IMR-90 (cell line): ENCODE results near the gene AKAP7. TPM values are rescaled to one million over a fixed set of nuclear protein-coding genes. Genes with fewer than 3 reads are reported as not detected.

Experiments used
- ATAC-seq: fragments of 200-7000 bp; cut with Tn5 transposase; 2 replicates; pipeline ENCODE4 v1.9.1; 2020; ENCODE audit warnings: low read depth, mild to moderate bottlenecking, moderate library complexity
- BruUV-seq: library from RNA; stranded (reverse); fragments of 400-500 nt; replicated peaks from 2 replicates; lab custom pipeline; 2021; lab: Mats Ljungman, UMichigan
- CTCF ChIA-PET: fragments of 300-600 bp; formaldehyde crosslinking; extraction: SDS; loops from one replicate; lab custom pipeline; 2021; ENCODE audit warnings: antibody characterized with exemption; lab: Yijun Ruan, JAX
- POLR2A ChIA-PET: fragments of 300-600 bp; sonication (Branson Sonifier 250); formaldehyde crosslinking; loops from one replicate; lab custom pipeline; 2022; ENCODE audit warnings: antibody characterized with exemption; ENCODE audit not compliant: unreplicated experiment; lab: Charles Lee
- DNase-seq: peaks from one replicate; pipeline ENCODE4 v3.0.0; 2013
- H2AFZ ChIP-seq: replicated peaks from 2 replicates; pipeline ENCODE3; 2013; ENCODE audit warnings: low read length, mild to moderate bottlenecking; ENCODE audit not compliant: poor library complexity
- H2AK5ac ChIP-seq: 2 replicates; pipeline ENCODE4 v1.6.1; 2013; ENCODE audit warnings: low read depth, low read length, inconsistent platforms
- H2AK9ac ChIP-seq: replicated peaks from 2 replicates; pipeline ENCODE3; 2013; ENCODE audit warnings: mild to moderate bottlenecking, low read depth, low read length, moderate library complexity; ENCODE audit not compliant: poor library complexity
- H2BK120ac ChIP-seq: 2 replicates; pipeline ENCODE4 v1.6.1; 2013; ENCODE audit warnings: low read depth, low read length, inconsistent platforms
- H2BK15ac ChIP-seq: 3 replicates; pipeline ENCODE4 v1.6.1; 2013; ENCODE audit warnings: low read depth, low read length, inconsistent platforms
- H2BK20ac ChIP-seq: 2 replicates; pipeline ENCODE4 v1.6.1; 2013; ENCODE audit warnings: low read depth, mild to moderate bottlenecking, inconsistent platforms, low read length, moderate library complexity
- H2BK5ac ChIP-seq: 2 replicates; pipeline ENCODE4 v1.6.1; 2013; ENCODE audit warnings: mild to moderate bottlenecking, low read depth, low read length, inconsistent platforms; ENCODE audit not compliant: poor library complexity, severe bottlenecking
- H3K14ac ChIP-seq: replicated peaks from 2 replicates; pipeline ENCODE4 v1.6.1; 2013; ENCODE audit warnings: low read depth, low read length, inconsistent platforms
- H3K18ac ChIP-seq: 2 replicates; pipeline ENCODE4 v1.6.1; 2013; ENCODE audit warnings: low read depth, low read length, control low read depth
- H3K23ac ChIP-seq: 2 replicates; pipeline ENCODE4 v1.6.1; 2013; ENCODE audit warnings: low read depth, low read length, inconsistent platforms
- H3K27ac ChIP-seq: 2 replicates; pipeline ENCODE4 v1.5.1; 2013; ENCODE audit warnings: mild to moderate bottlenecking, control low read depth, low read length; ENCODE audit not compliant: insufficient read depth
- H3K27me3 ChIP-seq: 2 replicates; pipeline ENCODE4 v1.6.1; 2013; ENCODE audit warnings: low read length; ENCODE audit not compliant: control insufficient read depth, insufficient read depth
- H3K36me3 ChIP-seq: 2 replicates; pipeline ENCODE4 v1.6.1; 2013; ENCODE audit warnings: low read length, mixed read lengths; ENCODE audit not compliant: control insufficient read depth, insufficient read depth
- H3K4ac ChIP-seq: 2 replicates; pipeline ENCODE4 v1.6.1; 2013; ENCODE audit warnings: low read depth, low read length, inconsistent platforms
- H3K4me1 ChIP-seq: 2 replicates; pipeline ENCODE4 v1.6.1; 2013; ENCODE audit warnings: low read length, mixed read lengths; ENCODE audit not compliant: control insufficient read depth, insufficient read depth
- H3K4me2 ChIP-seq: 2 replicates; pipeline ENCODE4 v1.6.1; 2013; ENCODE audit warnings: low read depth, mild to moderate bottlenecking, control low read depth, low read length, moderate library complexity
- H3K4me3 ChIP-seq: 2 replicates; pipeline ENCODE4 v1.5.1; 2013; ENCODE audit warnings: low read depth, mild to moderate bottlenecking, control low read depth, low read length, moderate library complexity; ENCODE audit not compliant: insufficient read depth
- H3K56ac ChIP-seq: 2 replicates; pipeline ENCODE4 v1.6.1; 2013; ENCODE audit warnings: low read length, inconsistent platforms; ENCODE audit not compliant: insufficient read depth; ENCODE audit errors: extremely low read depth
- H3K79me1 ChIP-seq, 2 experiments: 2 replicates each; pipeline ENCODE4 v1.6.1; 2013; ENCODE audit warnings: low read length in 2 of 2, inconsistent platforms in 1 of 2, low read depth in 1 of 2
- H3K9ac ChIP-seq: 2 replicates; pipeline ENCODE4 v1.6.1; 2013; ENCODE audit warnings: low read depth, low read length, control low read depth
- H3K9me1 ChIP-seq: 2 replicates; pipeline ENCODE4 v1.6.1; 2013; ENCODE audit warnings: low read length, inconsistent platforms; ENCODE audit not compliant: insufficient read depth
- H3K9me3 ChIP-seq: 2 replicates; pipeline ENCODE4 v1.6.1; 2013; ENCODE audit warnings: low read length; ENCODE audit not compliant: control insufficient read depth, insufficient read depth
- H4K20me1 ChIP-seq: 2 replicates; pipeline ENCODE4 v1.6.1; 2013; ENCODE audit warnings: low read length, inconsistent platforms; ENCODE audit not compliant: insufficient read depth
- H4K5ac ChIP-seq: 2 replicates; pipeline ENCODE4 v1.6.1; 2013; ENCODE audit warnings: mild to moderate bottlenecking, low read depth, low read length, control low read depth
- H4K8ac ChIP-seq, 2 experiments: 2 replicates each; pipeline ENCODE4 v1.6.1; 2013; ENCODE audit warnings: low read depth in 2 of 2, low read length in 2 of 2, control low read depth in 1 of 2, inconsistent platforms in 1 of 2
- H4K91ac ChIP-seq: 2 replicates; pipeline ENCODE4 v1.6.1; 2013; ENCODE audit warnings: low read depth, low read length, inconsistent platforms; ENCODE audit not compliant: insufficient read depth
- BHLHE40 ChIP-seq: fragments of 150-350 bp; IDR thresholded peaks from 2 replicates; pipeline ENCODE4 v1.6.1; 2016; ENCODE audit warnings: mild to moderate bottlenecking, low read depth, low read length
- CHD1 ChIP-seq: IDR thresholded peaks from 2 replicates; pipeline ENCODE4 v1.6.1; 2012; ENCODE audit warnings: low read depth, low read length, improper control_type of control experiment
- ELK1 ChIP-seq: fragments of 150-350 bp; IDR thresholded peaks from 2 replicates; pipeline ENCODE4 v1.6.1; 2016; ENCODE audit warnings: low read depth, mild to moderate bottlenecking, low read length, moderate library complexity, borderline replicate concordance
- FOS ChIP-seq: fragments of 150-350 bp; IDR thresholded peaks from 2 replicates; pipeline ENCODE4 v1.6.1; 2016; ENCODE audit warnings: low read depth, low read length
- MAFK ChIP-seq: IDR thresholded peaks from 2 replicates; pipeline ENCODE4 v1.6.1; 2012; ENCODE audit warnings: low read depth, low read length, improper control_type of control experiment
- NFE2L2 ChIP-seq: fragments of 150-350 bp; IDR thresholded peaks from 2 replicates; pipeline ENCODE4 v1.6.1; 2016; ENCODE audit warnings: low read depth, mild to moderate bottlenecking, low read length
- POLR2A ChIP-seq: IDR thresholded peaks from 2 replicates; pipeline ENCODE4 v1.6.1; 2012; ENCODE audit warnings: mild to moderate bottlenecking, low read depth, low read length
- RCOR1 ChIP-seq: IDR thresholded peaks from 2 replicates; pipeline ENCODE4 v1.6.1; 2012; ENCODE audit warnings: mild to moderate bottlenecking, low read length, improper control_type of control experiment; ENCODE audit not compliant: insufficient replicate concordance
- RFX5 ChIP-seq: IDR thresholded peaks from 2 replicates; pipeline ENCODE4 v1.8.0; 2012; ENCODE audit warnings: low read depth, mild to moderate bottlenecking, low read length, moderate library complexity
- SMC3 ChIP-seq: fragments of 150-350 bp; IDR thresholded peaks from 2 replicates; pipeline ENCODE4 v1.6.1; 2016; ENCODE audit warnings: low read depth, mild to moderate bottlenecking, antibody characterized with exemption, low read length, moderate library complexity
- WGBS, 2 experiments: methylation state at CpG; one replicate each; pipeline versions ENCODE4 v1.1.5 to v1.1.7; 2013; ENCODE audit warnings: missing lambda C conversion rate in 2 of 2; ENCODE audit not compliant: insufficient read length in 1 of 2; ENCODE audit errors: extremely low coverage in 2 of 2; 5-methylcytosine and 5-hydroxymethylcytosine counted together
- dilution Hi-C: fragments of 300-500 bp; cut with HindIII; formaldehyde crosslinking; loops from one replicate; pipeline ENCODE4 v1.14.3; 2018; ENCODE audit warnings: low sequenced_read_pairs; ENCODE audit not compliant: unreplicated experiment
- in situ Hi-C: fragments of 300-500 bp; cut with MboI; formaldehyde crosslinking; loops from 3 replicates; pipeline ENCODE4 v1.14.3; 2019; ENCODE audit warnings: low sequenced_read_pairs, inconsistent platforms, mixed read lengths
- intact Hi-C: fragments of 100-400 bp; cut with micrococcal nuclease; formaldehyde crosslinking; loops from 2 replicates; pipeline ENCODE4 v1.10.0; 2022
- polyA plus RNA-seq, 3 experiments: library from polyadenylated mRNA; depleted of rRNA; stranded (reverse); fragments of >200 nt; gene quantifications; 2 replicates each; pipeline ENCODE4 v1.2.3, GENCODE V29; 2012; ENCODE audit warnings: low replicate concordance in 1 of 3
- total RNA-seq: library from RNA; depleted of rRNA; stranded (reverse); fragments of >200 nt; gene quantifications from 2 replicates; pipeline ENCODE4 v1.2.3, GENCODE V29; 2012
- TF ChIP-seq, protein P1 (sequence below): conservative IDR thresholded peaks from 2 replicates; pipeline ENCODE4 v1.5.1; 2012; ENCODE audit warnings: mild to moderate bottlenecking, low read depth, low read length, improper control_type of control experiment

The AKAP7 gene
- total and polyA plus RNA-seq, 2 of the 4 experiments (the other 2 are of a cell fraction), result 0.54 to 1.1 TPM

DNA sequence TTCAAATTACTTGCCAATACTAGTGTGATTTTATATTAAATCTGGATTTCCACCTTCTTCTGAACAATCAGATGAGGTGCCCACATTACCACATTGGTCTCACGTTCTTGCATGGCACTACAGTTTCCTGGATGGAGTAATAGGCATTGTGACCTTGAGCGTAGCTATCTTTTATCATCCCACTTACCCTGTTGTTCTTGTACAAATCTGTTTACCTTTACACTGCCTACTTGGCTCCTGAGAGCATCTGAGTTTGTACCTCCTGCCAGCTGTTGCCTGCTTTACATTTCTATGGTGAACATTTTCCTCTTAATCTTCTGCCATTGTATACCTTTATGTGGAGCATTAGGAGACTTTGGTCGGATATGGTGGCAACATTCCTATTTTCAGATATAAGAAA lies 90.7 kb downstream of the AKAP7 start:
- Histone ChIP-seq H3K36me3 (no peaks in the 10 kb centered on the region), H3K9me3 (no peaks in the 10 kb centered on the region), H3K27ac (no peak overlapping the region), H2BK15ac (no peak overlapping the region), H2AK5ac (no peak overlapping the region), H3K56ac (no peak overlapping the region), H3K79me1 (no peaks in the 10 kb centered on the region), H4K5ac (no peak overlapping the region), H3K4me1 (no peaks in the 10 kb centered on the region), H3K18ac (no peak overlapping the region), H2BK120ac (no peak overlapping the region), H2AK9ac (no peak overlapping the region), H2BK20ac (no peak overlapping the region), H2BK5ac (no peak overlapping the region), H3K9me1 (no peaks in the 10 kb centered on the region), H3K4ac (no peak overlapping the region), H3K14ac (no peak overlapping the region), H3K4me2 (no peak overlapping the region), H3K4me3 (no peak overlapping the region), H3K27me3 (no peaks in the 10 kb centered on the region), H3K9ac (no peak overlapping the region), H2AFZ (no peak overlapping the region), H4K91ac (no peak overlapping the region), H4K20me1 (no peaks in the 10 kb centered on the region), H4K8ac (no peak overlapping the region), H3K23ac (no peak overlapping the region)
- ChIA-PET POLR2A (no interaction called here), CTCF (no interaction called here)
- DNase-seq (no peak), ATAC-seq (no peak)
- WGBS, 2 experiments, result no CpG with 5 or more reads among the region's 3 CpGs
- dilution Hi-C loops (no loop called here), intact Hi-C loops (no loop called here), in situ Hi-C loops (no loop called here)
- BruUV-seq, result no TSS peak
- TF ChIP-seq NFE2L2, result no peak
- no peak for TF ChIP-seq CHD1
- no peak for TF ChIP-seq RFX5
- TF ChIP-seq BHLHE40, result no peak
- no peak for TF ChIP-seq FOS
- TF ChIP-seq POLR2A, result no peak
- TF ChIP-seq ELK1, result no peak
- TF ChIP-seq RCOR1, result no peak
- TF ChIP-seq MAFK, result no peak
- TF ChIP-seq, protein P1, sequence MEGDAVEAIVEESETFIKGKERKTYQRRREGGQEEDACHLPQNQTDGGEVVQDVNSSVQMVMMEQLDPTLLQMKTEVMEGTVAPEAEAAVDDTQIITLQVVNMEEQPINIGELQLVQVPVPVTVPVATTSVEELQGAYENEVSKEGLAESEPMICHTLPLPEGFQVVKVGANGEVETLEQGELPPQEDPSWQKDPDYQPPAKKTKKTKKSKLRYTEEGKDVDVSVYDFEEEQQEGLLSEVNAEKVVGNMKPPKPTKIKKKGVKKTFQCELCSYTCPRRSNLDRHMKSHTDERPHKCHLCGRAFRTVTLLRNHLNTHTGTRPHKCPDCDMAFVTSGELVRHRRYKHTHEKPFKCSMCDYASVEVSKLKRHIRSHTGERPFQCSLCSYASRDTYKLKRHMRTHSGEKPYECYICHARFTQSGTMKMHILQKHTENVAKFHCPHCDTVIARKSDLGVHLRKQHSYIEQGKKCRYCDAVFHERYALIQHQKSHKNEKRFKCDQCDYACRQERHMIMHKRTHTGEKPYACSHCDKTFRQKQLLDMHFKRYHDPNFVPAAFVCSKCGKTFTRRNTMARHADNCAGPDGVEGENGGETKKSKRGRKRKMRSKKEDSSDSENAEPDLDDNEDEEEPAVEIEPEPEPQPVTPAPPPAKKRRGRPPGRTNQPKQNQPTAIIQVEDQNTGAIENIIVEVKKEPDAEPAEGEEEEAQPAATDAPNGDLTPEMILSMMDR, result no peak
- TF ChIP-seq SMC3, result no peak
